Right ventricle myocardium superior (tissue), 1 donor: ENCODE results near the gene FUCA2. TPM values are rescaled to one million over a fixed set of nuclear protein-coding genes. Genes with fewer than 3 reads are reported as not detected.
"Not testable (repeated sequence)": the region's sequence is repeated elsewhere in the genome, so short reads cannot be mapped to it uniquely, and the experiment has no call there.

Source experiments
- ATAC-seq: fragments of 200-7000 bp; cut with Tn5 transposase; one replicate; pipeline ENCODE4 v1.9.1; 2020; ENCODE audit warnings: mild to moderate bottlenecking; ENCODE audit not compliant: poor library complexity
- DNase-seq: peaks from one replicate; pipeline ENCODE4 v3.0.0-alpha.2; 2020
- intact Hi-C: fragments of 100-400 bp; cut with DNase I; formaldehyde crosslinking; loops from one replicate; pipeline ENCODE4 v1.11.2; 2022
- total RNA-seq: library from RNA; stranded (reverse); fragmentation: NEBNext Ultra II Directional; extraction: Animal tissue kit (Norgen Biotek cat#: 25700); gene quantifications from one replicate; pipeline ENCODE4 v1.2.1, GENCODE V29; 2021
- donor health status: DM: no; HTN: yes; CAD: no; lungs with severe emphysema.

The FUCA2 gene
- total RNA-seq, 1 donor from 2014 or later, result 38.8 TPM

DNA sequence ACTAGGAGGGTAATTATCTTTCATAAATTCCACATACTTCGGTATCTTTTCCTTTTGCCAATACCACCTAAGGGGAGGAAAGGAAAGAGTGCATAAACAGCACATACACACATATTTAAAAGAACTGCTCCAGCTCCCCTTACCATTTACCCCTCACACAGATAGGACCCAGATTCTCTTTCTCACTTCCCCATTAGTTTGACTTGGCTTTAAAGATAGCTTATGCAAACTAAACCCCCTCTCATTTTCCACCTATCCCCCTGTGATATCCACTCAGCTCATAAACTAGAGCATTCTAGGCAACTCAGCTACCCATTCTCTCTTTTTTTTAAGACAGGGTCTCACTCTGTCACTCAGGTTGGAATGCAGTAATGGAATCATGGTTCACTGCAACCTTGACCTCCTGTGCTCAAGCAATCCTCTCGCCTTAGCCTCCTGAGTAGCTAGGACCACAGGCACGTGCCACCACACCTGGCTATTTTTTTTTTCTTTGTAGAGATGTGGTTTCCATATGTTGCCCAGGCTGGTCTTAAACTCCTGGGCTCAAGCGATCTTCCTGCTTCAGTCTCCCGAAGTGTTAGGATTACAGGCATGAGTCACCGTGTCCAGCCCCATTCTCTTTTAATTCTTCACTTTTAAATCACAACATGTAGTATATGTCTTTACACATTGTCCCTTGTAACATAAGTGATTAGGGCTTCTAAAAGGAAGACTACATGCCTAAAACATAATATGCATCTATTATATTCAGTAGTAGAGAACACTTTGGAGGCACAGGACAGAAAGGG, 4.0 kb downstream of the FUCA2 start:
- DNase-seq, result no peak
- ATAC-seq, result no peak
- intact Hi-C loops, result no loop called here

DNA sequence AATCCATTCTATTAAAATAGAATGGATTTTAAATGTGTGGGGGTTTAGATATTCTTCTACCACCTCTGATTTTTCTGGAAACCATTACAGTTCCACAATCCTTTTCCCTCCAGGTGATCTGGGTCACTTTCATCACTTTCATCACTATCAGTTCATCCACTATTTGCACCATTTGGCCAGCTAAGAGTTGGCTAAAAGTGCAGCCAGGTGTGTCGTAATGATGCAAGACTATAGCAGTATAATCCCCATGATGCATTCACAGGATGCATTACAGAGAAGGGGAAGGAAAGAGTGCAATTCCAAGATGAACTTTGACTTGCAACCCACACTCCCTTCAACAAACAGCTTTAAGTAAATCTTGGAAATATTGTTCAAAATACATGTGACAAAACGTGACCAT, 4.9 kb downstream of the FUCA2 start:
- no peak for ATAC-seq
- DNase-seq, result no peak
- intact Hi-C loops, result no loop called here

DNA sequence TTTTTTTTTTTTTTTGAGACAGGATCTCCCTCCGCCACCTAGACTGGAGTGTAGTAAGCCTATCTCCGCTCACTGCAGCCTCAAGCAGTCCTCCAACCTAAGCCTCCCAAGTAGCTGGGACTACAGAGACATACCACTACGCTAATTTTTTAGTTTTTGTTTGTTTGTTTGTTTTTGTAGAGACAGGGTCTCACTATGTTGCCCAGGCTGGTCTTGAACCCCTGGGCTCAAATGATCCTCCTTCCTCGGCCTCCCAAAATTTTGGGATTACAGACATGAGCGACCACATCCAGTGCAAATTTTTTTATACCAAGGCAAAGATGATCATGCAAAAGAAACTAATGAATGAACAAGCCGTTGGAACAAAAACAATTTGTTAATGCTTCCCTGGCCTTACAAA, 5.3 kb downstream of the FUCA2 start:
- ATAC-seq (no peak), DNase-seq (no peak)
- intact Hi-C loops, result no loop called here

DNA sequence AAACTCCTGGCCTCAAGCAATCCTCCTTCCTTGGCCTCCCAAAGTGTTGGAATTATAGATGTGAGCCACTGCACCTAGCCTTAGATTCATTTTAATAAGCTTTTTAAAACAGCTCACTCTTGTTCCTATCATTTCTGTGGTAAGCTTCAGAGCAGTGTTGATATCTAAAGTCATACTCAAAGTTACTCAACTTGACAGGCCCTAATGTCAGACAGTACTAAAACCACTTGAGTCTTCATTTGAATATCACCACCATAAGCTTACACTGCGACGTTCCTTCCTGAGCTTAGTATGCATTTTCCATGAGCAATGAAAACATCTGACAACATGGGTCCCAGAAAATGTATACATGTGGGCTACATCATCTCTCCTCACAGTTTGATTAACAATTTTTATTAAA, 6.0 kb downstream of the FUCA2 start:
- intact Hi-C loops, result no loop called here
- ATAC-seq (no peak), DNase-seq (no peak)

DNA sequence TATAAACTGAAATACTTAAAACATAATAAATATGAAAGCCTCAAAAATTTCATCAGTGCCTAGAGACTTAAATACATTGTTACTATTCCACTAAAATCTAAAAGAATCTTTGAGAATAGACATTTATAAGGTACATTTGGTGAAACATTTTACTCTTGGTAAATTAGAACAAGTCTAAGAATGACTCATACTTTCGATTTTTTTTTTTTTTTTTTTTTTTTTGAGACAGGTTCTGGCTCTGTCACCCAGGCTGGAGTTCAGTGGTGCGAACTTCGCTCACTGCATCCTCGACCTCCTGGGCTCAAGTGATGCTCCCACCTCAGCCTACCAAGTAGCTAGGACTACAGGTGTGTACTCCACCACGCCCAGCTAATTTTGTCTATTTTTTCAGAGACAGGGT, 6.4 kb downstream of the FUCA2 start:
- no peak for ATAC-seq
- DNase-seq, result no peak
- intact Hi-C loops, result no loop called here

GRCh38 chr6:143504369-143504768, 7.2 kb downstream of the FUCA2 start:
- intact Hi-C loops, result no loop called here
- no peak for ATAC-seq
- DNase-seq, result no peak

GRCh38 chr6:143501851-143502250, 9.7 kb downstream of the FUCA2 start:
- no peak for DNase-seq
- ATAC-seq, result no peak
- intact Hi-C loops, result no loop called here

- ATAC-seq (no peak), DNase-seq (no peak)
- intact Hi-C loops, result no loop called here
Observed at GRCh38 chr6:143498428-143498827, 13.1 kb downstream of the FUCA2 start.

- intact Hi-C loops, result no loop called here
- DNase-seq, result no peak
Observed at GRCh38 chr6:143496974-143497373, 14.5 kb downstream of the FUCA2 start.

DNA sequence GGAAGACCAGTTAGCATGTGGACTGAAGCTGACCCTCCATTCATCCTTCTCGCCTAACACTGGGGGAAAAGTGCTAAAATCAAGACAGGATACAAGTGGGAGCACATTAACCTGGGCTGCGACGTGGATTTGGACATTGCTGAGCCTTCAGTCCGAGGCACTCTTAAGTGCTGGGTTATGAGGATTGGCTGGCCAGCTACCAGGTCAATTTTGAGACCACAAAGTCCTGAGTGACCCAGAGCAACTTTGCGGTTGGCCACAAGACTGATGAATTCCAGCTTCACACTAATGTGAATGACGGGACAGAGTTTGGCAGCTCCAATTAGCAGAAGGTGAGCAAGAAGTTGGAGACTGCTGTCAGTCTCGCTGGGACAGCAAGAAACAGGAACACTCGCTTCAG, 20.7 kb downstream of the FUCA2 start:
- intact Hi-C loops, result no loop called here

More at GRCh38 chr6:143496974-143497373, 14.5 kb downstream of the FUCA2 start:
- ATAC-seq, result no peak

GRCh38 chr6:143490244-143490643, 21.3 kb downstream of the FUCA2 start:
- intact Hi-C loops, result no loop called here
- DNase-seq (no peak), ATAC-seq (no peak)

More for the DNA sequence above, 20.7 kb downstream of the FUCA2 start:
- ATAC-seq (peak; percentile 67), DNase-seq (no peak)

- ATAC-seq, result no peak
- intact Hi-C loops, result no loop called here
- DNase-seq, result no peak
Observed at GRCh38 chr6:143486752-143487151, 24.8 kb downstream of the FUCA2 start.

GRCh38 chr6:143485967-143486366, 25.6 kb downstream of the FUCA2 start:
- DNase-seq (no peak), ATAC-seq (no peak)
- intact Hi-C loops, result no loop called here

GRCh38 chr6:143482593-143482992, 28.9 kb downstream of the FUCA2 start:
- ATAC-seq (no peak), DNase-seq (no peak)
- intact Hi-C loops, result no loop called here

DNA sequence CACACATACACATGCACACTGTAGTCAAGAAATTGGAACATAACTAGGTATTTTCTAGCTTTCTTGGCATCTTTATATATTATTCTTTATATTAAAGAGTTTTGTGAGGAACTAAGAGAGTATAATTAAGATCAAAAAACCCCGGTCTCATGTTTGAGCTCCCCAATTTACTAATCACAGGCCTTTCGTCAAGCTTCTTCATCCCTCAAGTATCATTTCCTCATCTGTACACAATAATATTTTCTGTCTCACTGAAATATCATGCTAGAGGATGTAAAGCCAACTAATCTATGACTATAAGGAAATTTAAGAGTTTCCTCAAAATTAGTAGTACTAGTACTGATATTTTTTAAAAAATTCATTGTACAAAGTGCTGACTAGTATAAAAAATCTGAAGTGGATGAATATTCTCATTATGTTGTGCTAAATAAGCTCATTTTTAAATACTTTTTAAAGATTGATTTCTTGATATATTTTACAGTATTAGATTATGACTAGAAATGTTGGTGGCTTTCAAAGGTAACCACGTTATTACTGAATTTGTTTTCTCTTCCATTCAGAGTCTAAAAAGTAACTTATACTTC, 32.9 kb downstream of the FUCA2 start:
- intact Hi-C loops, result no loop called here
- ATAC-seq (no peak), DNase-seq (no peak)

- intact Hi-C loops, result no loop called here
- DNase-seq (no peak), ATAC-seq (no peak)
Observed at GRCh38 chr6:143476545-143476944, 35.0 kb downstream of the FUCA2 start.

GRCh38 chr6:143471822-143472221, 39.7 kb downstream of the FUCA2 start:
- ATAC-seq (no peak), DNase-seq (no peak)
- intact Hi-C loops, result no loop called here

DNA sequence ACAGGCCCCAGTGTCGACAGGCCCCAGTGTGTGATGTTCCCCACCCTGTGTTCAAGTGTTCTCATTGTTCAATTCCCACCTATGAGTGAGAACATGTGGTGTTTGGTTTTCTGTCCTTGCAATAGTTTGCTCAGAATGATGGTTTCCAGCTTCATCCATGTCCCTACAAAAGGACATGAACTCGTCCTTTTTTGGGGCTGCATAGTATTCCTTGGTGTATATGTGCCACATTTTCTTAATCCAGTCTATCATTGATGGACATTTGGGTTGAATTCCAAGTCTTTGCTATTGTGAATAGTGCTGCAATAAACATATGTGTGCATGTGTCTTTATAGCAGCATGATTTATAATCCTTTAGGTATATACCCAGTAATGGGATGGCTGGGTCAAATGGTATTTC, 42.7 kb downstream of the FUCA2 start:
- ATAC-seq, DNase-seq: not testable (repeated sequence)

DNA sequence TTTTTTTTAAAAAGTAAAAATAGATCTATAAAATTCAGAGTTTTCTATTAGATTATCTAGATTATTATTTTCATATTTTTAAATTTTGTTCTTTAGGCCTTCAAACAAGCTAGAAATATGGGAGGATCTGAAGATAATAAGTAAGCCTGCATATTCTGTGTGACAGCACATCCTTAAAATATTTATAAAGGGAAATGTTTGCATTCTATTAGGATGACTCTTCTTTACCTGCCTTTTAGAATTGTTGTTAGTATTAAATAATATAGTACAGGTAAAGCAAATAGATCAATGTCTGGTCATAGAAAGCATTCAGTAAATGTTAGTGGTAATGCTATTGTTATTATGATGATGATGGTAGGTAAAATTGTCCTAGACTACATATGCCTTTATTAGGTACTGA, 43.5 kb downstream of the FUCA2 start:
- intact Hi-C loops, result no loop called here
- no peak for ATAC-seq

More for the DNA sequence above, 42.7 kb downstream of the FUCA2 start:
- intact Hi-C loops, result not testable (repeated sequence)

DNA sequence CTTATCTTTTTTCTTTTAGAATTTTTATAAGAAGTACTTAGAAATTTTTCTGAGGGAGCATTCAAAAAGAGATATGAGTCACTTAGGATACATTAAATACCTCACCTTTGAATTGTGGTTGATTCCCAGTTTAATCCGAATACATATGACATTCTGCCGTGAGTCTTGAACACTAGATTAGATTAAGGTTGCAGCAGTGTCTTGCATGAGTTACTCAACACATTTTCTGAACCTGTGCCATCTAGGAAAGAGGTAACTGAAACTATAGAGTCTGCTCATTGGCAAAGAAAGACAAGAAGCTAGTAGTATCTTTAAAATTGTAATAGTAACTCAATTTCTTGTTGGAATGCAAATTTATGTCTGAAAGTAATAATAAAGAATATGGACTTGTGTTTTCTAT, 46.0 kb downstream of the FUCA2 start:
- ATAC-seq (no peak), DNase-seq (no peak)
- intact Hi-C loops, result no loop called here

More for the DNA sequence above, 43.5 kb downstream of the FUCA2 start:
- DNase-seq, result no peak
